Measurements from ENCODE around the gene PDE6H. TPM values are rescaled to one million over a fixed set of nuclear protein-coding genes. Genes with fewer than 3 reads are reported as not detected.

Gene PDE6H
- not detected in 2 replicates for total RNA-seq (2014; rRNA removed; shearing (Covaris generic); ENCODE audit: low replicate concordance)

DNA sequence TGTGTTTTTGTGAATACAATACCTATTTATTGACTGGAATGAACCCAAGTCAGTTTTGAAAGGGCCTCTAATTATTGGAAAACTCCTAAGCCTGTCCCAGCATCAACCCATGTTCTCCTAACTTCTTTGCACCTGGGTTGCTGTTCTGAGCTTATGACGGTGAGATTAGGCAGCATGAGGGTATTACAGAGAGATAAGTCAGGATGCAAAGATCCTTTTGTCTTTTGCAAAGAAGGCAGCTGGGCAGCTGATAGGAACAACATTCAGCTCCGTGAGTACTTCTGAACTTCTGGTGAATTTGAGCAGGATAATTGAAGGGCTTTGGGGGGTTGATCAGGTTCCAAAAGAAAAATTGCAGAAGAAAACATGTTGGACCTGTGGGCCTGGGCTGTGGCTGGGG is at the start of gene PDE6H:
Gene PDE6H, plus strand, starts transcription at position 227 of the 400 bp plus-strand sequence. CDS start 4,971 bp downstream, outside the sequence.
- Histone ChIP-seq H3K4me3 (ENCODE audit: low read length) (no peak within 1 kb of the TSS), H3K9me3 (ENCODE audit: low read length) (no peaks in the 10 kb centered on the region), H3K4me2 (ENCODE audit: low read depth, low read length, poor library complexity, severe bottlenecking) (no peak within 1 kb of the TSS), H3K4me1 (ENCODE audit: low read length) (no peaks in the 10 kb centered on the region), H3K79me2 (ENCODE audit: low read length) (no peaks in the 10 kb centered on the region), H3K36me3 (ENCODE audit: insufficient read depth, low read length) (no peaks in the 10 kb centered on the region), H3K27ac (ENCODE audit: low read length) (no peak within 1 kb of the TSS), H3K9ac (ENCODE audit: low read length) (no peak within 1 kb of the TSS), H3K9me2 (replicated peaks; ENCODE audit: insufficient read depth, low read length) (no peaks in the 10 kb centered on the region), H2AFZ (ENCODE audit: low read length) (no peak within 1 kb of the TSS), H4K20me1 (ENCODE audit: insufficient read depth, low read depth, low read length) (no peaks in the 10 kb centered on the region), H3K27me3 (ENCODE audit: low read length) (no peaks in the 10 kb centered on the region)
- DNase-seq: peak; percentile 4

DNA sequence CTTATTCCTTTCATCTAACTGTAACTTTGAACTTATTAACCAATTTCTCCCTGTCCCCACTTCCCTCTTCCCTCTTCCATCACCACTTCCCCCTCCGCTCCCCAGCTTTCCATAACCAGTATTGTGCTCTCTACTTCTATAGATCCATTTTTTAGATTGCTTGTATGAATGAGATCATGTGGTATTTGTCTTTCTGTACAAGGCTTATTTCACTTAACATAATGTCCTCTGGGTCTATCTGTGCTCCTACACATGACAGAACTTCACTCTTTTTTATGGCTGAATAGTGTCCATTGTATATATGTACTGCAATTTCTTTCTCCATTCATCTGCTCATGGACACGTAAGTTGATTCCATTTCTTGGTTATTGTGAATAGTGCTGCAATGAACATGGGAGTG is 48.9 kb upstream of the PDE6H start:
- H4K20me1 ChIP-seq (ENCODE audit: insufficient read depth, low read depth, low read length): no peaks in the 10 kb centered on the region
- no peak overlapping the region for H3K27ac ChIP-seq (ENCODE audit: low read length)
- no peaks in the 10 kb centered on the region for H3K9me3 ChIP-seq (ENCODE audit: low read length)

DNA sequence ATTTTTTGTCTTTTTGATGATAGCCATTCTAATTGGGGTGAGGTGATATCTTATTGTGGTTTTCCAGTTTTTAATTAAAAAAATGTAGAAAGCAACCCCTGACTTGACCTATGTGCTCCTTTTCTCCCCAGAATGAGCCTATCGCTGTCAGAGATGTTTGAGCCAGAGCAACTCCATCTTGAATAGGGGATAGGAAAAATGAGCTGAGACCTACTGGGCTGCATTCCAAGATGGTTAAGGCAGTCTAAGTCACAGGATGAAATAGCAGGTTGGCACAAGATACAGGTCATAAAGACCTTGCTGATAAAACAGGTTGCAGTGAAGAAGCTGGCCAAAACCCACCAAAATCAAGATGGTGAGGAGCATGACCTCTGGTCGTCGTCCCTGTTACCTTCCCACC is 48.3 kb upstream of the PDE6H start:
- Histone ChIP-seq H3K27ac (ENCODE audit: low read length) (no peak overlapping the region), H3K9me3 (ENCODE audit: low read length) (no peaks in the 10 kb centered on the region), H3K27me3 (ENCODE audit: low read length) (no peaks in the 10 kb centered on the region), H2AFZ (ENCODE audit: low read length) (no peak overlapping the region), H3K36me3 (ENCODE audit: insufficient read depth, low read length) (no peaks in the 10 kb centered on the region), H3K9me2 (replicated peaks; ENCODE audit: insufficient read depth, low read length) (no peaks in the 10 kb centered on the region), H3K9ac (ENCODE audit: low read length) (no peak overlapping the region), H3K4me1 (ENCODE audit: low read length) (peaks cover 15% of the 10 kb centered on the region), H3K4me2 (ENCODE audit: low read depth, low read length, poor library complexity, severe bottlenecking) (no peak overlapping the region), H3K4me3 (ENCODE audit: low read length) (no peak overlapping the region), H3K79me2 (ENCODE audit: low read length) (no peaks in the 10 kb centered on the region), H4K20me1 (ENCODE audit: insufficient read depth, low read depth, low read length) (no peaks in the 10 kb centered on the region)
- no peak for DNase-seq

More for the DNA sequence above, 48.9 kb upstream of the PDE6H start:
- Histone ChIP-seq H3K4me3 (ENCODE audit: low read length) (no peak overlapping the region), H3K36me3 (ENCODE audit: insufficient read depth, low read length) (no peaks in the 10 kb centered on the region), H3K79me2 (ENCODE audit: low read length) (no peaks in the 10 kb centered on the region), H3K9me2 (replicated peaks; ENCODE audit: insufficient read depth, low read length) (no peaks in the 10 kb centered on the region), H3K4me2 (ENCODE audit: low read depth, low read length, poor library complexity, severe bottlenecking) (no peak overlapping the region), H3K27me3 (ENCODE audit: low read length) (no peaks in the 10 kb centered on the region), H3K4me1 (ENCODE audit: low read length) (peaks cover 15% of the 10 kb centered on the region), H3K9ac (ENCODE audit: low read length) (no peak overlapping the region), H2AFZ (ENCODE audit: low read length) (no peak overlapping the region)
- no peak for DNase-seq

DNA sequence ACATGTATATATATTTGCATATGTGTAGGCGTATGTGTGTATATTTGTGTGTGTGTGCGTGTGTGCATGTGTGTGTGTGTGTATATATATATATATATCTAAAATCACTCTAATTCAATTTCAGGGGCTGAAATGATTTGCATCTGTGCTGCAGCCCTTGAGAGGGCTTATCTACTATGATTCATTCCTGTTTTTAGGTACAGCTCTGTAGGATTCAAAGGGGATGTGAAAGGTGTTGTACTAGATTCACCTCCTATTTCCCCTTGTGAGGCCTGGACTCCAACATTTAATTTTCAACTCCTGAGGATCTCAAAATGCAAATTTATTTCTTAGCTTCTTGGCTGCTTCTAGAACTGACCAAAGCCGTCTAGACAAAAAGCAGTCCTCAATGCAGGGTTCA is 45.6 kb upstream of the PDE6H start:
- no peaks in the 10 kb centered on the region for H3K36me3 ChIP-seq (ENCODE audit: insufficient read depth, low read length)
- no peak overlapping the region for H3K27ac ChIP-seq (ENCODE audit: low read length)
- no peaks in the 10 kb centered on the region for H3K27me3 ChIP-seq (ENCODE audit: low read length)
- H3K4me3 ChIP-seq (ENCODE audit: low read length): no peak overlapping the region
- no peak overlapping the region for H3K9ac ChIP-seq (ENCODE audit: low read length)
- no peak for DNase-seq
- H3K4me1 ChIP-seq (ENCODE audit: low read length): peaks cover 15% of the 10 kb centered on the region
- H3K9me2 ChIP-seq (replicated peaks; ENCODE audit: insufficient read depth, low read length): no peaks in the 10 kb centered on the region
- no peaks in the 10 kb centered on the region for H3K79me2 ChIP-seq (ENCODE audit: low read length)
- H2AFZ ChIP-seq (ENCODE audit: low read length): no peak overlapping the region
- H3K4me2 ChIP-seq (ENCODE audit: low read depth, low read length, poor library complexity, severe bottlenecking): no peak overlapping the region
- no peaks in the 10 kb centered on the region for H3K9me3 ChIP-seq (ENCODE audit: low read length)
- H4K20me1 ChIP-seq (ENCODE audit: insufficient read depth, low read depth, low read length): no peaks in the 10 kb centered on the region

DNA sequence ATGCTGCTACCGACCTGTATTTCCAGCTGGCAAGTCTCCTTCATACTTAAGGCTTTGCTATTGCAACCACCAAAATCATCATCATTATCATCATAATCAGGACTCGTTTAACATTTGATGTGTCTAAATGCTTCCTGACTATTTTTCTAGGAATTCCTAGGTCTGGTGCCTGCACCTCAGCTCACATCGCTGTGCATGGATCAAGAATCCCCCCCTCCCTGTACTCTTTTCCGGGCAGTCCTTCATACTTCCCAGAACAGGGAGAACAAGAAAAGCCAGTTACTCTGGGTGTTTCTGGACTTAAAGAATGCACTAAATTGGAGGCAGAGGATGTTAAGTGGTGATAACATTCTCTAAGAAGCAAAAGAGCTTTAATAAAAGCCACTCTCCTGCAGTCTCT is 43.9 kb upstream of the PDE6H start:
- Histone ChIP-seq H3K4me1 (ENCODE audit: low read length) (peaks cover 15% of the 10 kb centered on the region), H3K36me3 (ENCODE audit: insufficient read depth, low read length) (no peaks in the 10 kb centered on the region), H3K27me3 (ENCODE audit: low read length) (no peaks in the 10 kb centered on the region), H3K4me2 (ENCODE audit: low read depth, low read length, poor library complexity, severe bottlenecking) (no peak overlapping the region), H3K4me3 (ENCODE audit: low read length) (no peak overlapping the region), H3K27ac (ENCODE audit: low read length) (no peak overlapping the region), H3K9ac (ENCODE audit: low read length) (no peak overlapping the region), H2AFZ (ENCODE audit: low read length) (no peak overlapping the region), H3K9me3 (ENCODE audit: low read length) (no peaks in the 10 kb centered on the region), H3K79me2 (ENCODE audit: low read length) (no peaks in the 10 kb centered on the region), H3K9me2 (replicated peaks; ENCODE audit: insufficient read depth, low read length) (no peaks in the 10 kb centered on the region), H4K20me1 (ENCODE audit: insufficient read depth, low read depth, low read length) (no peaks in the 10 kb centered on the region)
- no peak for DNase-seq

DNA sequence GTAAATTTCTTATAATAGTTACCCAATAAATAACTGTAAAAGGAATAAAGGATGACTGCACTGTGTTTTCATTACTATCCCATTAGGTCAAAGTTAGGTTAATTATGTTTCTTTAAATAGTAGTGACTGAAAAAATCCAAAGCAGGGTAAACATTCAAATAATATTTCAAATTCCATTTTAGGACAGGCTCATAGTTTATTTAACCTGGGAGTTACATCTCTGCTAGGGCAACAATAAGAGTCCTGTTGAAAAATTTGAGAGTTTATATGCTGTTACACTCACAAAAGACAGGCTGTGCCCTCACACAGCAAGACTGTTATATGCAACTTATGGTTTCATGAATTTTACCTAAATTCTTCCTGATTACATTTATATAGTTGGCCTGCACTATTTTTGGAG is 42.5 kb upstream of the PDE6H start:
- H4K20me1 ChIP-seq (ENCODE audit: insufficient read depth, low read depth, low read length): no peaks in the 10 kb centered on the region
- H3K27me3 ChIP-seq (ENCODE audit: low read length): no peaks in the 10 kb centered on the region
- H3K4me1 ChIP-seq (ENCODE audit: low read length): peaks cover 15% of the 10 kb centered on the region
- H3K9ac ChIP-seq (ENCODE audit: low read length): no peak overlapping the region
- H3K4me3 ChIP-seq (ENCODE audit: low read length): no peak overlapping the region
- H3K4me2 ChIP-seq (ENCODE audit: low read depth, low read length, poor library complexity, severe bottlenecking): no peak overlapping the region
- no peaks in the 10 kb centered on the region for H3K36me3 ChIP-seq (ENCODE audit: insufficient read depth, low read length)
- H3K9me3 ChIP-seq (ENCODE audit: low read length): no peaks in the 10 kb centered on the region
- no peak overlapping the region for H3K27ac ChIP-seq (ENCODE audit: low read length)
- H3K9me2 ChIP-seq (replicated peaks; ENCODE audit: insufficient read depth, low read length): no peaks in the 10 kb centered on the region
- no peak for DNase-seq
- H2AFZ ChIP-seq (ENCODE audit: low read length): no peak overlapping the region
- H3K79me2 ChIP-seq (ENCODE audit: low read length): no peaks in the 10 kb centered on the region

DNA sequence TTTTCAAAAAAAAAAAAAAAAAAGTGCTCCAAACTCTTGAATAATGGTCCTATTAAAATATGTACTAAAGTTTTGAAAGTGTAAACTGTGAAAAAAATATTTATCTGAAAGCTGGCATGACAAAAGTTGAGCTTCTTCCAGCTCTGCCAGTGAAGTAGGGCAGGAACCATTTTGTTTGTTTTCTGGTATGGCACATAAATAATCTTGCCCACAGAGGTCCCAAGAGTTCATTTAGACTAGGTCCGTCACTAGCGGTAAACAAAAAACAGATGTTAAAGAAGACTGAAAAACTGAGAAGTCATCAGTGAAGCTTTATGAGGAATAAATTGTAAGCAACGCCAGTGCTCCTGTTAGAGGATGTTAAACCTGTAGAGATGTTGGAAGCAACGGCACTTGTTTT is 41.5 kb upstream of the PDE6H start:
- Histone ChIP-seq H3K79me2 (ENCODE audit: low read length) (no peaks in the 10 kb centered on the region), H3K4me3 (ENCODE audit: low read length) (no peak overlapping the region), H3K4me1 (ENCODE audit: low read length) (peaks cover 15% of the 10 kb centered on the region), H3K9me3 (ENCODE audit: low read length) (no peaks in the 10 kb centered on the region), H2AFZ (ENCODE audit: low read length) (no peak overlapping the region), H3K9me2 (replicated peaks; ENCODE audit: insufficient read depth, low read length) (no peaks in the 10 kb centered on the region), H3K27ac (ENCODE audit: low read length) (no peak overlapping the region), H3K27me3 (ENCODE audit: low read length) (no peaks in the 10 kb centered on the region), H3K4me2 (ENCODE audit: low read depth, low read length, poor library complexity, severe bottlenecking) (no peak overlapping the region), H3K36me3 (ENCODE audit: insufficient read depth, low read length) (no peaks in the 10 kb centered on the region), H4K20me1 (ENCODE audit: insufficient read depth, low read depth, low read length) (no peaks in the 10 kb centered on the region), H3K9ac (ENCODE audit: low read length) (no peak overlapping the region)
- no peak for DNase-seq

DNA sequence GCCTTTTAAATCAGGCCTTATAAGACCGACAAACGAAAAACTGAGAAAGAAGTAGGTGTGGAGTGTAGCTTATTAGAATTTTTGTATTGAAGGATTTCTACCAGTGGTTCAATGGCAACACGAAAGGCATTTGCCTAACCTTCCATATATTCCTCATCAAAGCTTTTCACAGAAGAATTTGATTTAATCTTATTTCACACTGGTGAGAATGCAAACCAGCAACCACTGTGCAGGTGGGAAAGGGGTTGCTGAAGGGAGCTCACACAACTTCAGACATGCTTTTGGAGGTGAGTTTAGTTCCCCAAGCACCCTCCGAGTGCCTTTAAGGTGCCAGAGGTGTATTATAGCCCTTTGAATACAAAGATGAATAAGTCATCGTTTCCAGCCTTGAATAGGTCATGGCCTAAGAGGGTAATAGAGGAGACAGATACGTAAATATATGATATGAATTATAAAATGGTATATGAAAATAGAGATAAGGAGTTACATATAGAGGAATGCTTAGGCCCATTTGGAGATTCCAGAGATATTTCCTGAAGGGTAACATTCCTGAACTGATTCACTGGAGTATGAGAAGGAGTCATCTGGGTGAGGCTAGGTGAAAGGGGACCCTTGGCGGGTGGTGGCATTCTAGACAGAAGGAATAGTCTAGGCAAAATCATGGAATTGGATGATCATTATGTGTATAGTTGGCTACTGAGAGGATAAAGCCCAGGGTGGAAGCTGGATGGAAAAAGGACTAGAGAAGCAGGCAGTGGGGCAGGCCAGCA is 40.9 kb upstream of the PDE6H start:
- Histone ChIP-seq H3K79me2 (ENCODE audit: low read length) (no peaks in the 10 kb centered on the region), H2AFZ (ENCODE audit: low read length) (no peak overlapping the region), H3K27ac (ENCODE audit: low read length) (no peak overlapping the region), H3K4me1 (ENCODE audit: low read length) (peaks cover 13% of the 10 kb centered on the region), H4K20me1 (ENCODE audit: insufficient read depth, low read depth, low read length) (no peaks in the 10 kb centered on the region), H3K36me3 (ENCODE audit: insufficient read depth, low read length) (no peaks in the 10 kb centered on the region), H3K9me3 (ENCODE audit: low read length) (no peaks in the 10 kb centered on the region), H3K9ac (ENCODE audit: low read length) (no peak overlapping the region), H3K9me2 (replicated peaks; ENCODE audit: insufficient read depth, low read length) (no peaks in the 10 kb centered on the region), H3K4me3 (ENCODE audit: low read length) (no peak overlapping the region), H3K27me3 (ENCODE audit: low read length) (no peaks in the 10 kb centered on the region), H3K4me2 (ENCODE audit: low read depth, low read length, poor library complexity, severe bottlenecking) (no peak overlapping the region)
- DNase-seq: no peak
